AG10803 (cell line): ENCODE results near the gene ATP8A2.

Source experiments
- DNase-seq: peaks from one replicate; pipeline ENCODE4 v3.0.0; 2010; ENCODE audit warnings: low read depth
- H3K4me3 ChIP-seq: 2 replicates; pipeline ENCODE4 v1.5.1; 2011; ENCODE audit warnings: mild to moderate bottlenecking, low read length, control low read depth
- TF ChIP-seq, protein P1 (sequence below): conservative IDR thresholded peaks from 2 replicates; pipeline ENCODE4 v1.5.1; 2011; ENCODE audit warnings: mild to moderate bottlenecking, low read length, control low read depth, inconsistent platforms

Gene ATP8A2

DNA sequence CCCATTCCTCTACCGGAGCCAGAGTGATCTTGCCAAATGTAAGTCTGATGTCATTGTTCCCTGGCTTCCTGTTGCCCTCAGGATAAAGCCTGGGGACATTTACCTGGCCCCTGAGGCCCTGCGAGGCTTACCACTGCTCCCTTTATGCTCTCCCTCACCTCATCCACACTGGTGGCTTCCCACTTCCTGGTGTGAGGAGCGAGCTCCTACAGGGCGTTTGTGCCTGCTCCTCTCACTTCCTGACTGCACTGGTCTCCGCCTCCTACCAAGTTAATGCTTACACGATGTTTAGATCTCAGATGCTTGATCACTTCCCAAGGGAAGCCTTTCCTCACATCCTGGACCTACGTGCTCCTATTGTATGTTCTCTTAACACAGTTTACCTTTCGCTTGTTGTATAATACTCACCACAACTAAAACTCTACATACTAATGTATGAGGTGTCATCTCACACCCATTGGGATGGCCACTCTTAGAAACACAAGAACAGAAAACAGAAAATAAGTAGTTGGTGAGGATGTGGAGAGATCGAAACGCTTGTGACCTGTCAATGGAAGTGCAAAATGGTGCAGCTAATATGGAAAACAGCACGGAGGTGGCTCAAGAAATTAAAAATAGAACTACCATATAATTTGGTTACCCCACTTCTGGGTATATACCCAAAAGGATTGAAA is 502.4 kb downstream of the ATP8A2 start:
- no peak for DNase-seq
- TF ChIP-seq, protein P1, sequence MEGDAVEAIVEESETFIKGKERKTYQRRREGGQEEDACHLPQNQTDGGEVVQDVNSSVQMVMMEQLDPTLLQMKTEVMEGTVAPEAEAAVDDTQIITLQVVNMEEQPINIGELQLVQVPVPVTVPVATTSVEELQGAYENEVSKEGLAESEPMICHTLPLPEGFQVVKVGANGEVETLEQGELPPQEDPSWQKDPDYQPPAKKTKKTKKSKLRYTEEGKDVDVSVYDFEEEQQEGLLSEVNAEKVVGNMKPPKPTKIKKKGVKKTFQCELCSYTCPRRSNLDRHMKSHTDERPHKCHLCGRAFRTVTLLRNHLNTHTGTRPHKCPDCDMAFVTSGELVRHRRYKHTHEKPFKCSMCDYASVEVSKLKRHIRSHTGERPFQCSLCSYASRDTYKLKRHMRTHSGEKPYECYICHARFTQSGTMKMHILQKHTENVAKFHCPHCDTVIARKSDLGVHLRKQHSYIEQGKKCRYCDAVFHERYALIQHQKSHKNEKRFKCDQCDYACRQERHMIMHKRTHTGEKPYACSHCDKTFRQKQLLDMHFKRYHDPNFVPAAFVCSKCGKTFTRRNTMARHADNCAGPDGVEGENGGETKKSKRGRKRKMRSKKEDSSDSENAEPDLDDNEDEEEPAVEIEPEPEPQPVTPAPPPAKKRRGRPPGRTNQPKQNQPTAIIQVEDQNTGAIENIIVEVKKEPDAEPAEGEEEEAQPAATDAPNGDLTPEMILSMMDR = no peak
- no peak overlapping the region for H3K4me3 ChIP-seq

DNA sequence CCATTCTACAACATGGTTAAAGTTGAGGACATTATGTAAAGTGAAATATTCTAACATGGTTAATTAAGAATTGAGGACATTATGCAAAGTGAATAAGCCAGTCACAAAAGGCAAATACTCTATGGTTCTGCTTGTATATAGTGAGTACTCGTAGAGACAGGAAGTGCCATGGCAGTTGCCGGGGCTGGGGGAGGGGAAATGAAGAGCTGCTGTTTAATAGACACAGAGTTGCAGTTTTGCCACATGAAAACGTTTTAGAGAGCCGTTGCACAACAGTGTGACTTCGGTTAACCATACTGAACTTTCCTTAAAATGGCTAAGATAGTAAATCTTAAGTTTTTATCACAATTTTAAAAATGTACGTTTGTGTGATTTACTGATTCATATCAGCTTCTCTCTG is 503.1 kb downstream of the ATP8A2 start:
- TF ChIP-seq, protein P1 = no peak
- no peak for DNase-seq
- H3K4me3 ChIP-seq = no peak overlapping the region

DNA sequence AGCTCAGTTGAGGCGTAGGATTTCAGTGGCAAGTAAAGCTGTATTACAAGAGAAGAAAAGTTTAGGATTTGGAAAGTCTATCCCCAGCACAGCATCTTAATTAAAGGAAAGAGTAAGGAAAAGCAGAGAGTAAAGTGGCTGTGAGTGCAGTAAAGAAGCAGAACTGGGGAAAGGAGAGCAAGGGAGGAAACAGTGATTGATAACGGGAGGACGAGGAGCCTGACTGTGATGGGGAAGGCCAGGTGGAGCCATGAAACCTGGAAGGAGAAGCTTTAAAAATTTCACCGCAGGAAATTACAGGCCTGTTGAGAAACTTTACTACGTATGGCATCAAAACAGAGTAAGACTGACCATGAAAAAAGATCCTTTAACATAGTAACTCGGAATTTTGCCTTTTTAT is 504.5 kb downstream of the ATP8A2 start:
- no peak for DNase-seq
- TF ChIP-seq, protein P1 = no peak
- no peak overlapping the region for H3K4me3 ChIP-seq

DNA sequence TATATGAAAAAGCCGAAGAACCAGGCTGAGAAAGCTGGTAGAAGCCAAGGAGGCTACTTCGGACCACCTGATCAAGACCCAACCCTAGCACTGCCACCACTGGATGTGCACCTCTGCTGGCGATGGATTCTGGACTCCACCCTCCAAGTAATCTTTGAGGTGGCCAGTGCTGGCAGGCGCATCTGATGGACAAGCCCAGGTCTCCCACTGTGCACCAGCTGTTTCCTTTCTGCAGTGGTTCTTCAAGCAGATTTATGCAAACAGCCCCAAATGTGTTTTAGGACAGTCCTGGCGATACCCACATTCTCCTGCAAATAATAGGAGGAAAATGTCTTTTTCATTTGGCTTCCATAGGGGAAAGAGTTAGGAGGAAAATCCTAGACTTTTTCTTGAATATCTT is 507.7 kb downstream of the ATP8A2 start:
- no peak for DNase-seq
- H3K4me3 ChIP-seq = no peak overlapping the region
- TF ChIP-seq, protein P1 = no peak

DNA sequence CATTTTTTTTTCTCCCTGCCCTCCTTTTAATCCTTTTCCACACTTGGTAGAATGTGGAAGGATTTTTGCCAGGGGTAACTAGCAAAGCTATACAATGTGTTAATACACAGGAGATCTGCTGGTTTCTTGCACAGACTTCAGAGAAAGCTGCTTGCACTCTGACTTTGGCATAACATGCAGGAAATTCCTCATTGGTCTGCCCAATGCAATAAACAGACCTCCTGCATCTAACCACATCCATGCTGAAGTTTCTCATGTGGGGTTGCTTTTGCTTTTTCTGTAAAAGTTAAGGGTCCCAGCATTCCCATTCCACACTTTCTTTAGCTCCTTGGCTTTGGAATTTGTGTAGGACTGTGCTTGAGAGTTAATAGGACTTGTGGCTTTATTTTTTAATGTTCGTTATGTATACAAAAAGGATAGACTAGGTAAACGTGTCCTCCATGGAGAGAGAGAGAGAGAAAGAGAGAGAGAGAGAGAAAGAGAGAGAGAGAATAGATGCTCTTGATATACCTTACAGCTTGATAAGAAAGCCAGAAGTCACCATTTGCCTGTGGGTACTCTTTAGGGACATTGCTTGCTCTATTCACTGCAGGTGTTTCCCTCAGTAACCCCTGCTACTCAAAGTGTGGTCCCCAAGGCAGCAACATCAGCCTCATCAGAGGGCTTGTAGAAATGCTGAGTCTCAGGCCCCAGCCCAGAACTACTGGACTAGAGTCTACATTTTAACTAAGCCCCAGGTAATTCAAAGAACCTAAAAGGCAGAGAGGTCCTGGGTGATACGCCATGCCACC is 509.6 kb downstream of the ATP8A2 start:
- DNase-seq = no peak
- no peak overlapping the region for H3K4me3 ChIP-seq
- TF ChIP-seq, protein P1 = no peak

DNA sequence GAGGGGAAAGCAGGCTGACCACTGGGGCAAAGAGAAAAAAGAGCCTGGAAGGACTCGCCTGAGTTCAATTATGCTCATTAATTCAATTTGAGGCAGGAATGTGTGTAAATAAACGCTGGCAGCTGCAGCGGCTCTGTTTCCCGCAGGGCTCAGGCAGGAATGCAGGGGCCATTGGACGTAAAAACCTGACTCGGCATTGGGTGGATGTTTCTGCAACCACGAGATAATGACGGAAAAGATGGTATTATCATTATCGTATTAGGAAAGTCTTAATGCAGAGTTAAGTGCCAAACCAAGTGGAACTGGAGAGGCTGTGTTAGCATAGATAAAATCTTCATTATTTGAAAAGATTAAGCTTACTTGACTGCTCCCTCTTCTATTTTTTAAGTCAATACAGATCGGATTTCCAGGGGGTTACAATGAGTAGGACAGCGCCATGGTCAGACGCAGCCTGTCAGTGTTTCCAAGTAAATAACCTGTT is 510.2 kb downstream of the ATP8A2 start:
- no peak for DNase-seq
- TF ChIP-seq, protein P1 = no peak
- no peak overlapping the region for H3K4me3 ChIP-seq
